HG03064 (cell line): Measurements from ENCODE around the gene TAOK3.
"Not testable (repeated sequence)": the region's sequence is repeated elsewhere in the genome, so short reads cannot be mapped to it uniquely, and the experiment has no call there.

Experiments used
- ATAC-seq: cut with Tn5 transposase; IDR thresholded peaks from one replicate; pipeline ENCODE4 v1.9.1; 2021; ENCODE audit warnings: low read depth; ENCODE audit not compliant: unreplicated experiment

The TAOK3 gene

DNA sequence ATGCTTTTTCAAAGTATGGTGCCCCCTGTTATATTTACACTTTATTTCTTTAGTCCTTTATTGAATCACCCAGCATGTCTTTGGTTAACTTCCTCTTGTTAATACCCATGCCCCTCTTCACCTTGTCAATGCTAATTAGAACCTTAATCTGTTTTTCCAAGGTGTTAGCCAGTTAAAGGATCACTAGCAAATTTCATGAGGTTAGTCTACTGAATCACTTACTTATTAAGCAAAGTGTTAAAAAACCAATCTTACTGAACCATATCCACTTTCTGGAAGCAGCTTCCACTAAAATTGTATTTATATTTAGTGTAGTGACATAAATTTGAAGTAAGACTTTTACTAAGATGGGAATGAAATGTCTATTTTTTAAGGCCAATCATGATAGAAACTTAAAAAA is 27.9 kb downstream of the TAOK3 start:
- no peak for ATAC-seq

DNA sequence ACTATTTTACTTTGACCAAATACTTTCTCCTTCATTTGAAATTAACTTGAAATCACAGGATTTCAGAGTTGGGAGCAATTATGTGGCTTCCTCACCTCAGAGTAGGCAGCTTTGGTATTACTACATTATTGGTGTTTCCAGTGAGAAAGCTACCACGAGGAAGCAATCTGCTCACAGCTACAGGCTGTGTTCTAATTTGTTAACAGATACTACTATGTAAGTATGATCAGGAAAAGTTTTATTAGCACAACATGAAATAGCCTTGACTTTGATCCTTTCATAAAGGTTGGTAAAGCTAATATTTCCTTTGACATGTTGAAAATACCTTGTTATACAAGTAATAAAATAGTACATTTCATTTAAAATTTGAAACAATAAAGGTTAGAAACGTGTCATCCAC is 30.6 kb downstream of the TAOK3 start:
- no peak for ATAC-seq

DNA sequence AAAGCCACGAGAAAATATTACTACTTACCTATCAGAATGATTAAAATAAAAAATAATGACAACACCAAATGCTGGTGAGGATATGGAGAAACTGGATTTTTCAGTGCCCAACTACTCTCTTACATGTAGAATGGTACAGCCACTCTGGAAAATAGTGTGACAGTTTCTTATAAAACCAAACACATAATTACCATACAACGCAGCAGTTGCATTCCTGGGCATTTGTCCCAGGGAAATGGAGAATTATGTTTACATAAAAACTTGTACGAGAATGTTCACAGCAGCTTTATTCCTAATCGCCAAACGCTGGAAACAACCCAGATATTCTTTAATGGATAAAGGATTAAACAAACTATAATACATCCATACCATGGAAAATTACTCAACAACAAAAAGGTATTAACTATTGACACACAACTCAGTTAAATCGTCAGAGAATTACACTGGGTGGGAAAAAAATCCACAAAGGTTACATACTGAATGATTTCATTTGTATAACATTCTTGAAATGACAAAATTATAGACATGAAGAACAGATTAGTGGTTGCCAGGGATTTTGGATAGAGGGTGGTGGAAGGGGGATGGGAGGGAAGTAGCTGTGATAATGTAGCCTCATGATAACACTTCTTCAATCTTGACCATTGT is 35.4 kb downstream of the TAOK3 start:
- no peak for ATAC-seq

DNA sequence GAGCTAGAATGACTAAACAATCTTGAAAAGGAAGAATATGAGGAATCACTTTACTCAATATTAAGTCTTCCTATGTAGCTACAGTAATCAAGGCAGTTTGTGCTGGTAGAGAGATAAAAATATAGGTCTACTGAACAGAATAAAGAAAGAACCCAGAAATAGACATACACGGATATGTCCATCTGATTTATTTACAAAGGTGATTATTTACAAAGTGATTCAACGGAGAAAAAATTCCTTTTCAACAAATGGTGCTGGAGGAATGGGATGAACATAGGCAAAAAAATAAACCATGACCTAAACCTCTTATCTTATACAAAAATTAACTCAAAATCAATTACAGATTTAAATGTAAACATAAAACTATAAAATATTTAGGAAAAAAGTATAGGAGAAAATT is 36.6 kb downstream of the TAOK3 start:
- ATAC-seq: no peak

DNA sequence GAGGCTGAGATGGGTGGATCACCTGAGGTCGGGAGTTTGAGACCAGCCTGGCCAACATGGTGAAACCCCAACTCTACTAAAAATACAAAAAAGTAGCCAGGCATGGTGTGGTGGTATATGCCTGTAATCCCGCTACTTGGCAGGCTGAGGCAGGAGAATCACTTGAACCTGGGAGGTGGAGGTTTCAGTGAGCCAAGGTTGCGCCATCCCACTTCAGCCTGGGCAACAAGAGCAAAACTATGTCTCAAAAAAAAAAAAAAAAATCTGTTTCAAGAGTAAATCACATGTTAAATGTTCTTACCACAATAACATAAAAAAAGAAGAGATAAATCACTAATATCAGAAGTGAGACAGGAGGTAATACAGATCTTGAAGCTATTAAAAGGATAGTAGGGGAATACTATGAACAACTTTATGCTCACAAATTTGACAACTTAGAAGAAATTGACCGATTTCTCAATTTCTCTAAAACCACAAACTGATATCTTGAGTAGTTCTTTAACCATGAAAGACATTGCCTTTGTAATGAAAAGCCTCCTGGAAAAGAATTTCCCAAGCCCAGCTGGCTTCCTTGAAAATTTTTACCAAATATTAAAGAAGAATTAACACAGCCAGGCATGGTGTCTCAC is 37.7 kb downstream of the TAOK3 start:
- ATAC-seq: no peak

DNA sequence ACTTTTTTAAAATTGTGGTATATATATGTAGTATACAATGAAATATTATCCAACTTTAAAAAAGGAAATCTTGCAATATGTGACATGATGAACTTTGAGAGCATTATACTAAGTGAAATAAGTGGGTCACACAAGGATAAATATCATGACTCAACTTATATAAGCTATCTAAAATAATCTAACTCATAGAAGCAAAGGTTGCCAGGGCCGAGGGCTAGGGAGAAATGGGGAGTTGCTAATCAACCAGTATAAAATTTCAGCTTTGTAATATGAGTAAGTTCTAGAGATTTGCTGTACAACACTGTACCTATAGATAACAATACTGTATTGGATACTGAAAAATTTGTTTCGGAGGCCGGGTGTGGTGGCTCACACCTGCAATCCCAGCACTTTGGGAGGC is 38.5 kb downstream of the TAOK3 start:
- ATAC-seq: no peak

DNA sequence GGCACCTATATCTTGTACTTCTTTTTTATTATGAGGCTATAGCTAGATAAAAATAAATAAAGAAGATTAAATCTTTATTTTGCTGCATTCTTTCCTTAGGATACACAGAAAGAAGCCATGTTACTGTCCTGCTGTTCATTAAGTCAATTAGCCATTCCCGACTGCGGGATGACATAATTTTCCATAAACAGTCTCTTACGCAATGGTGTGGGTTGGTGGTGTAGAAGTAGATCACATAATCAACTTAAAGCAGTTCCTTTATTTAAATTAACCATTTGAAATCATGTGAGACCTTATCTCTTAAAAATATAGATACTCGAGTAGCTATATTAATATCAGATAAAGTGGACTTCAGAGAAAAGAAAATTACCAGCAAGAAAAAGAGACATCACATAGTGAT is 40.2 kb downstream of the TAOK3 start:
- no peak for ATAC-seq

DNA sequence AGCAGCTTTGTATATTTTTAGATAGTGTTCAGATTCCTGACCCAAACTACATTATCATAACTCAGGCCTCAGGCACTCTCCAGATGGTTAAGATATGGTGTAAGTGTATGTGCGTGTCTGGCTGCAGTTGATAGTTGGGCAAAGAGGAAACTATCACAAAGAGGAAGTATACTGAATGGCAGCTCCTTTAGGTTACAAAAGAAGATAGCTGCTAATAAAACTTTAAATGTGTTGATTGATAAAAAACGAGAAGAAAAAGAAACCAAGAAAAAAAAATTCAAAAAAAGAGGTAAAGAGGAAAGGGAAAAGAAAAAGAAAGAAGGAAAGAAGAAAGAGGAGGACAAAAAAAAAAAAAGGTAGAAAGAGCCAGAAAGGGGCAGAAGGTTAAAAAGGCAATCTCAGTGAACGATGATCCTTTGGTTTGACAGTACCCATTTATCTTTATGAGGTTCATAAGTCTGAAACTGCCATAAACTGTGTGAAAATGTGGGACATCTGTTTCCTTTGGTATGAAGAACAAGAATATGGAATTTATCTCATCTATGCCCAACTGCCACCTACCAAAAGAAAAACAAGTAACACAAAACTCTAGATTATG is 42.2 kb downstream of the TAOK3 start:
- ATAC-seq: peak; percentile 74

DNA sequence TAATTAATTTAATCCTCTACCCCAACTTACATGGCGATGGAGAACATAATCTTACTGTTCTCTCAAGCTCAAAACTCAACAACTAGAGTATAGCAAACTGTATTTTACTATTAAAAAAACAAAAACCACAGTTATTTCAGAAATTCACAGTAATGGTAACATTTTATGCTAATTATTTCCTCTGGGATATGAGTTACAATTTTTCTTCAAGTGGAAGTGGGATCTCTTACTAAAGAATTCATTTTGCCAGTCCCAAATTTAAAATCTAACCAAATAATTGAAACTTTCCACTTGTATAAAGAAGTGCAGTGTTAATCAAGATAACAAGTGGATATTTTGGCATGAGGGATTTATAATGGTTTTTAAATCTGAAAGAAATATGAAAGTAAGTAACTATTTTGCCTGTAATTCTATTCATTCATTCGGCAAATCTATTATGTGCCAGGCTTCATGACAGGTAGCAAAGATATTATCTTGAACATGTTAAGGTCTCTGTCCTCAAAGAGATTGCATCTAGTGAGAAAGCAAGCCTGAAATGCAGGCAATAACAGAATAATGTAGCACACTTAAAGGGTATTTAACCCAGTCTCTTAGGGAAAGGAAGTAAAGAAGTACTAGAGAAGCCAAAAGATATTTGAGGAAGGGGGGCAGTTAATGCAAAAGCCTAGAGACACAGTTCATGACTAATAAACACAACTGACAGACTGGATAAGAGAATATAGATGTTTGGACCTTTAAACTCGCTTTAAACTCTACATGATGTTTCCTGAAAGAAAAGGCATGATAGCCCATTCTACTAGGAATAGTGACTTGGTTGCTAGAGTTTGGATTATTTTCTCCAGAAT is 44.0 kb downstream of the TAOK3 start:
- no peak for ATAC-seq

DNA sequence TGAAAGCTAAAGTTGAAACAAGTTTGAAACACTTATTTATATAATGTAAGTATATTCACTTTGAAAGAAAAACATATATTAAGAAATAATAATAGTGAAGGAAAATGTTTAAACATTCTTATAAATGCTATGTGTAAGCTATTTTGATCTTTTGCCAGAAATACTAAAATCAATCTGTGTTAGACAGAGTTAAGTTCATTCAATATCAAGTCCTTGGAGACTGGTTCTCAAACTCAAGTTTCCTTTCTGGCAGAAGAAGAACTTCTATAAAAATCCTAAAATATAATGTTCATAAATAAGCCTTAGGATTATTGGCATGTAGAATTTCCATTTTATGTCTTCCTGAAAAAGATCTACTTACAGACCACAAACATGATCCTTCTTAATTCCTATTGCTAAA is 45.3 kb downstream of the TAOK3 start:
- ATAC-seq: no peak

DNA sequence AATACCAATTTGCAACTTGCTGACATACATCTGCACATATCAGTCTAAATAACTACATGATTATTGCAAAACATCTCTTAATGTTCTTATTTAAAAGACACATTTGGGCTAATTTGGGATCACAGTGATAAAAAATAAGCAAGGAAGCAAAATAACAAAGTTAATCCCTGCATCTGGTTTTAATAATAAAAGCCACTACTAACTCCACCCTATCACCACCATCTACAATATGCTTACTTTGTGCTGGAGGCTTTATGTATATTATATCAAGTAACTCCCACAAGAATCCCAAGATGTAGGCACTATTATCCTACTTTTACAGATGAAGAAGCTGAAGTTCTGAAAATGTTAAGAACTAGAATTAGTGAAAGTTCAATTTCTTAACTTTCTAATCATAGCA is 45.7 kb downstream of the TAOK3 start:
- ATAC-seq: no peak

DNA sequence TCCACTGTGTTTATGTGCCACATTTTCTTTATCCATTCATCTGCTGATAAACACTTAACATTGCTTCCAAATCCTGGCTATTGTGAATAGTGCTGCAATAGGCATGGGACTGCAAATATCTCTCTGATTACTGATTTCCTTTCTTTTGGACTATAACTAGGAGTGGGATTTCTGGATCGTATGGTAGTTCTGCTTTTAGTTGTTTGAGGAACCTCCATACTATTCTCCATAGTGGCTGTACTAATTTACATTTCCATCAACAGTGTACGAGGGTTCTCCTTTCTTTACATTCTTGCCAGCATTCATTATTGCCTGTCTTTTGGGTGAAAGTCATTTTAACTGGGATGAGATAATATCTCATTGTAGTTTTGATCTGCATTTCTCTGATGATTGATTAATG is 47.6 kb downstream of the TAOK3 start:
- ATAC-seq: no peak

DNA sequence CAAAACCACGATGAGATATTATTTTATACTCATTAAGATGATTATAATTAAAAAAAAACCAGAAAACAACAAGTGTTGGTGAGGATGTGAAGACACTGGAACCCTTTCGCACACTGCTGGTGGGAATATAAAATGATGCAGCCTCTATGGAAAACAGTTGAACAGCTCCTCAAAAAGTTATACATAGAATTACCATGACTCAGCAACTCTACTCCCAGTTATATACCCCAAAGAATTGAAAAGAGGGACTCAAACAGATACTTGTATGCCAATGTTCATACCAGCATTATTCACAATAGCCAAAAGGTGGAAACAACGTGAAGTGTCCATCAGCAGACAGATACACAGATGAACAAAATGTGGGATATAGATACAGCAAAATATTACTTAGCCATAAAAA is 53.1 kb downstream of the TAOK3 start:
- no peak for ATAC-seq

DNA sequence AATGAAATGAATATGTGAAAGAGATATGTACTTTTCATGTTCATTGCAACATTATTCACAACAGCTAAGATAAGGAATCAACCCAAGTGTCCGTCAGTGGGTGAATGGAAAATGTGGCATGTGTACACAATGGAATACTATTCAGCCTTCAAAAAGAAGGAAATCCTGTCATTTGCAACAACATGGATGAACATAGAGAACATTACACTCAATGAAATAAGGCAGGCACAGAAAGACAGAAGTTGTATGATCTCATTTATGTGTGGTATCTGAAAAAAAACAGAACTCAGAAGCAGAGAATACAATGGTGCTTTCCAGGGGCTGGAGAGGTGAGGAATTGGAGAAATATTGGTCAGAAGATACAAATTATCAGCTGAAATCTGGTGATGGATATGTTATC is 54.0 kb downstream of the TAOK3 start:
- ATAC-seq: no peak

DNA sequence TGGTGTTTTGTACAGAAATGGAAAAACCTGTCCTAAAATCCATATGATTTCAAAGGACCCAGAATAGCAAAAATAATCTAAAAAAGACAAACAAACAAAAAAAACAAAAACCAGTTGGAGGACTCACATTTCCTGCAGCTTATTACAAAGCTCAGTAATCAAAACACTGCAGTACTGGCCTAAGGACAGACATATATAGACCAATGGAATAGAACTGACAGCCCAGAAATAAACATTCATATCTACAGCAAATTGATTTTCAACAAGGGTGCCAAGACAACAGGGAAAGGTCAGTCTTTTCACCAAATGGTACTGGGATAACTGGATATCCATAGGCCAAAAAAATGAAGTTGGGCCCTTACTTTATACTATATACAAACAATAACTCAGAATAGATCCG is 55.0 kb downstream of the TAOK3 start:
- ATAC-seq: no peak

DNA sequence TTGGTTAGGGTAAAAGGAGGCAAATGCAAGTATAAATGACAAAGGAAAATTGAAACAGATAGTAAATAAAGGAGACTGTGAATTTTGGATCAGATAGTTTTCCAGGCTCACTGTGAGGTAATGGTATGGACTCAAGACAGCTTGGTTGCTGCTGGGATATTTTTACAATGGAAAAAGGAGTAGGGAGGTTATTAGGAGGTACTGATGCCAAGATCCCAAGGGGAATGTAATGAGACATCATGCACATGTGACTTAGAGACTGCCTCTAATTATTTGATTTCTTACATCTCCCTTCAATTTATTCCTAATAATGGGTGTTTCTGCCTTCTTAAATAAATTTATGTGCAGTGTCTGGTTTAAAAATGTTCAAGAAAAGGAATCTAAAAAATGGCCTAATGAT is 56.9 kb downstream of the TAOK3 start:
- ATAC-seq: no peak

DNA sequence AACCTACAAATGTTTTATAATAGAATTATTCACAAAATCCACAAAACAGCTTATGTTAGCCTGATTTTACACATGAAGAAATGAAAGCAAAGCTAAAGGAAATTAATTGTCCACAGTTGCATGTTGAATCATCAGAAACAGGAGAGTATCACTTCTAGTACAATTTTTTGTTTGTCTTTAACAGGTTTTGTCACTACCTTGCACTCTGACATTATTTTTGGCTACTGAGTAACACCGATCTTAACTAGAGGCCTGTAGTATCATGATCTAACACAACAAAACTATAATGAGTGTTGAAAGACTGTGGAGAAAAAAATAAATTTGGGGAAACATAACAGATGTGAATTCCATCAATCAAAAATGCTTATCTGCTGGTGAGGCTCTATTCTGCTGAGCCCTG is 60.1 kb downstream of the TAOK3 start:
- peak; percentile 60 for ATAC-seq

DNA sequence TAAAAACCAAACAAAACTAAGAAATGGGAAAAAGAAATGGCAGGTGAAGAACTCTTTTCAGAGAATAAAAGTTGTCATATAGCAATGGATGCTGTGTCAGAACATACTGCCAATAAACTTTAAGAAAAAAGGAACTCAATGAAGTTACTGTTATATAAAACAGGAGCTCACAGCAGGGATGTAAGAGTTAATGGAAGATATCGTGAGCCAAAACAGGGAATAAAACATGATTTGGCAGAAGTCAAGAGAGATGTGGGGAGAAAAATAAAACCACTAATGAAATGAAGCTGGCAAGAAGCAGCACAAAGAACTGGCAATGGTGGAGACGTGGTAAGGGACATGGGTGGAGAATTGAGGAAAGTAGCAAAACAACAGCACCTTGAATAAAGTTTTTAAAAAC is 61.0 kb downstream of the TAOK3 start:
- ATAC-seq: no peak

DNA sequence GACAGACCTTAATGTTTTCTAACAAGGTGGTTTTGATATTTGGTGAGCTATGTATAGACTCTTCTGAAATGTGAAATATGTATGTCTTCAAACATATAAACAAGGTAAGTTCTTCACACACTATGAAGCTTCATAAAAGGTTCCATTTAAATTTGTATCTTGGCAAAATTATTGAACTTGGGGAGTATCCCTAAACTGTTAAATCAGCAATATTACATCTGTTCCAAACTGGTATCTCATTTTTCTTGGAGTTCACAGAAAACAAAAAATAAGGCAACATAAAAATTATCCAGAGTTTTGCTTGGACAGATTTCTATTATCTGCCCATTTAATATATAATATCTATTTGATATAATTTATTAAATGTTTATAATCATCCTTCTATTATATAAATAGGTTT is 62.4 kb downstream of the TAOK3 start:
- ATAC-seq: no peak

DNA sequence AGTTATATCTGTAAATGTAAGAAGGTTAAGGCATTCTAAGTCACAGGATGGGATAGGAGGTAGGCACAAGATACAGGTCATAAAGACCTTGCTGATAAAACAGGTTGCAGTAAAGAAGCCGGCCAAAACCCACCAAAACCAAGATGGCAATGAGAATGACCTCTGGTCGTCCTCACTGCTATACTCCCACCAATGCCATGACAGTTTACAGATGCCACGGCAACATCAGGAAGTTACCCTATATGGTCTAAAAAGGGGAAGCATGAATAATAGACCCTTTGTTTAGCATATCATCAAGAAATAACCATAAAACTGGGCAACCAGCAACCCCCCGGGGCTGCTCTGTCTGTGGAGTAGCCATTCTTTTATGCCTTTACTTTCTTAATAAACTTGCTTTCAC is 64.7 kb downstream of the TAOK3 start:
- ATAC-seq: not testable (repeated sequence)
